C4-2B (cell line): Measurements from ENCODE around the gene GRM5.

Source experiments
- ZFX ChIP-seq: fragments of 450-650 bp; IDR thresholded peaks from 2 replicates; pipeline ENCODE4 v1.6.1; 2017
- TF ChIP-seq, protein P1 (sequence below): fragments of 450-650 bp; conservative IDR thresholded peaks from 2 replicates; pipeline ENCODE4 v1.5.1; 2017; ENCODE audit warnings: mild to moderate bottlenecking

GRCh38 chr11:89015614-89016013 is 50.2 kb downstream of the GRM5 start:
- TF ChIP-seq, protein P1, sequence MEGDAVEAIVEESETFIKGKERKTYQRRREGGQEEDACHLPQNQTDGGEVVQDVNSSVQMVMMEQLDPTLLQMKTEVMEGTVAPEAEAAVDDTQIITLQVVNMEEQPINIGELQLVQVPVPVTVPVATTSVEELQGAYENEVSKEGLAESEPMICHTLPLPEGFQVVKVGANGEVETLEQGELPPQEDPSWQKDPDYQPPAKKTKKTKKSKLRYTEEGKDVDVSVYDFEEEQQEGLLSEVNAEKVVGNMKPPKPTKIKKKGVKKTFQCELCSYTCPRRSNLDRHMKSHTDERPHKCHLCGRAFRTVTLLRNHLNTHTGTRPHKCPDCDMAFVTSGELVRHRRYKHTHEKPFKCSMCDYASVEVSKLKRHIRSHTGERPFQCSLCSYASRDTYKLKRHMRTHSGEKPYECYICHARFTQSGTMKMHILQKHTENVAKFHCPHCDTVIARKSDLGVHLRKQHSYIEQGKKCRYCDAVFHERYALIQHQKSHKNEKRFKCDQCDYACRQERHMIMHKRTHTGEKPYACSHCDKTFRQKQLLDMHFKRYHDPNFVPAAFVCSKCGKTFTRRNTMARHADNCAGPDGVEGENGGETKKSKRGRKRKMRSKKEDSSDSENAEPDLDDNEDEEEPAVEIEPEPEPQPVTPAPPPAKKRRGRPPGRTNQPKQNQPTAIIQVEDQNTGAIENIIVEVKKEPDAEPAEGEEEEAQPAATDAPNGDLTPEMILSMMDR: no peak
- no peak for TF ChIP-seq ZFX
